Right ventricle myocardium inferior (tissue), 1 donor: ENCODE data around the gene TRIP13. TPM values are rescaled to one million over a fixed set of nuclear protein-coding genes. Genes with fewer than 3 reads are reported as not detected.
"Not testable (repeated sequence)": the region's sequence is repeated elsewhere in the genome, so short reads cannot be mapped to it uniquely, and the experiment has no call there.

ENCODE experiments used
- ATAC-seq: fragments of 200-7000 bp; cut with Tn5 transposase; one replicate; pipeline ENCODE4 v1.9.1; 2020; ENCODE audit warnings: mild to moderate bottlenecking, moderate library complexity
- DNase-seq: peaks from one replicate; pipeline ENCODE4 v3.0.0; 2021; ENCODE audit errors: missing footprints
- intact Hi-C: fragments of 100-400 bp; cut with DNase I; formaldehyde crosslinking; loops from one replicate; pipeline ENCODE4 v1.11.0; 2022
- total RNA-seq: library from RNA; stranded (reverse); fragmentation: NEBNext Ultra II Directional; extraction: Animal tissue kit (Norgen Biotek cat#: 25700); gene quantifications from one replicate; pipeline ENCODE4 v1.2.1, GENCODE V29; 2021
- donor health status: DM: no; HTN: yes; CAD: no; lungs with severe emphysema.

Gene TRIP13
- total RNA-seq, 1 donor from 2014 or later, result 0.38 TPM

DNA sequence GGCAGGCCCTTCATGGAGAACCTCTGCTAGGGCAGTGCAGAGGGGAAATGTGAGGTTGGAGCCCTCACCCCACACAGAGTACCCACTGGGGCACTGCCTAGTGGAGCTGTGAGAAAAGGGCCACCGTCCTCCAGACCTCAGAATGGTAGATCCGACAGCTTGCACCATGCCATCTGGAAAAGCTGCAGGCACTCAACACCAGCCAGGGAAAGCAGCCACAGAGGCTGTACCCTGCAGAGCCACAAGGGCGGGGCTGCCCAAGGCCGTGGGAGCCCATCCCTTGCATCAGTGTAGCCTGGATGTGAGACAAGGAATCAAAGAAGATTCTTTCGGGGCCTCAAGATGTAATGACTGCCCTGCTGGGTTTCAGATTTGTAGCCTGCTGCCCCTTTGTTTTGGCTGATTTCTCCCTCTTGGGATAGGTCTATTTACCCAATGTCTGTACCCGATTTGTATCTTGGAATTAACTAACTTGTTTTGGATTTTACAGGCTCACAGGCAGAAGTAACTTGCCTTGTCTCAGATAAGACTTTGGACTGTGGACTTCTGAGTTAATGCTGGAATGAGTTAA, 25.3 kb upstream of the TRIP13 start:
- ATAC-seq (no peak), DNase-seq (no peak)
- intact Hi-C loops, result no loop called here

DNA sequence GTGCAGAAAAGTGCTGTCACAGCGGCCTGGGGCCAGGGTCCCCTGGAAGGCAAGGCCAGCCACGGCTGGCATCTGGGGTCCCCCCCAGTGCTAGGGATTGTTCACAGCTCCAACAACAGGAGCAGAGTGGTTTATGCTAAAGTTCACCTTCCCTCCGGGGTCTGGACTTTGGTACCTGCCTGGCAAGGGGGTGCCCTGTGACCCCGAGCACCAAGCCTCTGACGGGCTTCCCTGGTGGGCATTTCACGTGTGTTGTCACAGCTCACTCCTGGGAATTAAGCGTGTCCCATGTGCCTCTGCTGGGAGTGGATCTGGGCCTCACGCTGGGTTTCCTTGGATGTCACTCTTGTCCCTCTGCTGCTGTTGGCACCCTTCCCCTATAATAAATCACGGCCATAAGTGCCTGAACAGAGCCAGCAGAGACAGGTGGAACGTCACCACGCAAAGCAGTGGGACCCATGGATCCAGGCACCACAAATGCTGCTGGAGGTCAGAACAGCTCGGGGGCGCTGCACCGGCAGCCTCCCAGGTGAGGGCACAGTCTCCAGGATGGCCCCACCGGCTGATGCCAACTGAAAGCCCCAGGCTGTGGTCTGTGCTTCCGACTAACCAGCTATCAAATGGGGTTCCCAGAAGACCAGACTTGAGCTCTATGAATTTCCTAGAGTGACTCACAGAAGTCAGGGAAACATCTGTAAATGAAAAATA, 24.1 kb upstream of the TRIP13 start:
- no peak for DNase-seq

DNA sequence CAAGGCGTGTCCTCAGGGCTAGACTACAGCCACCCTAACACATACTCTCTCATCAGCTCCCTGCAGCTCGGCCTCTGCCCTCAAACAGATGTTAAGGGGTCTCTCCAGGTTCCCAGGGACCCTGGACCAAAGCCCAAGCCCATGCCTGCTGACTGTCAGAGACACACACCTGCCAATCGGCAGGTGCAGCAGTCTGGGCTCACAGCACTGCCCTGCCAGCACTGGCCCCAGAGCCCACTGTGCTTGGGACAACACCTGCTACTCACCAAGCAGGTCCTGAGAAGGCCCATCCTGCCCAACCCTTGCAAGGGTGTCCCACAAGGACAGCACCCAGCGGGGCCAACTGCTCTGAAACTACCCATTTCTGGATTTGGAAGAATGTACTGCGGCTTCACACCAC, 21.7 kb upstream of the TRIP13 start:
- intact Hi-C loops, result no loop called here
- ATAC-seq, result no peak
- no peak for DNase-seq

More for the DNA sequence above, 24.1 kb upstream of the TRIP13 start:
- intact Hi-C loops, result no loop called here
- ATAC-seq, result no peak

DNA sequence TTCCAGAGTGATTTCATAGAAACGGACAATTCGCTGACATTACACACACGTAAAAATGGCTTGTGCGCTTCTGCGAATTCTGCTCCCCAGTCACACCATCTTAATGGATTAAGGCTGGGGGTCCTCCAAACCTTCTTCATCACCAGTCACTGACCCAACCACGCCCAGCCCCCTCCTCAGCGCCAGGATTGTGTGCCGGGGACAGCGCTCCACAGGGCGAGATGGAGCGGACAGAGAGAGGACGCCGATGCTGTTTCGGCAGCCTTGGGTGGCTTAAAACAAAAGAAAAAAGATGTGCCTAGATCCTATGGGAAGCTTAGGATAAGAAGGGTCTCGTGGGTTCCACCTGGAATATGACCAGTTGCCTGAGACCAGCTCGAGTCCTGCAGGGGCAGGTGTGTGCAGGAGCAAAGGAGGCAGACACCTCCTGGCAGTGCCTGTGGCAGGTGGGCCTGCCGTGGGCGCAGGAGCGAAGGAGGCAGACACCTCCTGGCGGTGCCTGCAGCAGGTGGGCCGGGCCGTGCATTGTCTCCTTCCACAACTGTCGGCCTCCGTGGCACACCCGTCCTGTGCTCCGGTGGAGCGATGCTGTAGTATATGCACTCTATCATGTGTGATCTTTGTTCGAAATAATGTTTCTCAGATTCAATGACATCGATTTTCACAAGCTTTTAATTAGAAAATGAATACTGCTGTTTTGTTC, 20.9 kb upstream of the TRIP13 start:
- intact Hi-C loops, result no loop called here
- DNase-seq (no peak), ATAC-seq (no peak)

GRCh38 chr5:872301-872700, 20.4 kb upstream of the TRIP13 start:
- intact Hi-C loops, result no loop called here
- ATAC-seq (no peak), DNase-seq (no peak)

DNA sequence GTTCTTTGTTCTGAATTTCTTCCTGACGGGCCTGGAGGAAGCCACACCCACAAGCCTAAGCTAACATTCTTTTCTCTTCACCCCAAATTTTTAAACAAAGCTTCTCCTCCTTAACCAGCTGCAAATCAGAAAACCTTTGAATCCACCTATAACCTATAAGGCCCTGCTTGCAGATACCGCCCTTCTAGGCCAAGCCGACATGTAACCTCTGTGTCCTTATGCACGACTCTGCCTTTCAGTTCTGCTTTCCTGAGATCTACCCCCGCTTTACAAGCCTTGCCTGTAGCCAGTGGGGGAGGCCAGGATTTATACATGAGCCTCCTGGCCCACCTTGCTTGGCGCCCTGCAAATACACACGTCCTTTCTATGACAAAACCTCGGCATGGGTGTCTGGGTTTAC, 19.4 kb upstream of the TRIP13 start:
- DNase-seq (no peak), ATAC-seq (no peak)
- intact Hi-C loops, result no loop called here

DNA sequence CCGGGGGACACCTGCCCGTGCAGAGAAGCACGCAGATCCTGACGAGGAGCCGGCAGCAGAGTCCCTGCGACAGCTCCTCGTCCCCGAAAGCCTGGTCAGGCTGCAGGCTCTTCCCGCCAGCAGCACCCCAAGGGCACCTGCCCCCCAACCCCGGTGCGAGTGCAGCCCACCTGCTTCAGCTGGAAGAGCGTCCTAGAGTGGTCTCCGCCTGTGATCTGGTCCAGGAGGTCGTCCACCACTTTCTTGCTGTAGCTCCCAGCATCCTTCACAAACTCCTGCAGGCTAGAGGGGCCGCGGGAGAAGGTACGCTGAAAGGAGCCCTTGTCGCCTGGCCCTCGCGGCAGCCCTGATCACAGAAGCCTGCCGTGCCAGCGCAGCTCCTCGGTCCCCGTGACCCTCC, 16.8 kb upstream of the TRIP13 start:
- DNase-seq (no peak), ATAC-seq (no peak)
- intact Hi-C loops, result no loop called here

DNA sequence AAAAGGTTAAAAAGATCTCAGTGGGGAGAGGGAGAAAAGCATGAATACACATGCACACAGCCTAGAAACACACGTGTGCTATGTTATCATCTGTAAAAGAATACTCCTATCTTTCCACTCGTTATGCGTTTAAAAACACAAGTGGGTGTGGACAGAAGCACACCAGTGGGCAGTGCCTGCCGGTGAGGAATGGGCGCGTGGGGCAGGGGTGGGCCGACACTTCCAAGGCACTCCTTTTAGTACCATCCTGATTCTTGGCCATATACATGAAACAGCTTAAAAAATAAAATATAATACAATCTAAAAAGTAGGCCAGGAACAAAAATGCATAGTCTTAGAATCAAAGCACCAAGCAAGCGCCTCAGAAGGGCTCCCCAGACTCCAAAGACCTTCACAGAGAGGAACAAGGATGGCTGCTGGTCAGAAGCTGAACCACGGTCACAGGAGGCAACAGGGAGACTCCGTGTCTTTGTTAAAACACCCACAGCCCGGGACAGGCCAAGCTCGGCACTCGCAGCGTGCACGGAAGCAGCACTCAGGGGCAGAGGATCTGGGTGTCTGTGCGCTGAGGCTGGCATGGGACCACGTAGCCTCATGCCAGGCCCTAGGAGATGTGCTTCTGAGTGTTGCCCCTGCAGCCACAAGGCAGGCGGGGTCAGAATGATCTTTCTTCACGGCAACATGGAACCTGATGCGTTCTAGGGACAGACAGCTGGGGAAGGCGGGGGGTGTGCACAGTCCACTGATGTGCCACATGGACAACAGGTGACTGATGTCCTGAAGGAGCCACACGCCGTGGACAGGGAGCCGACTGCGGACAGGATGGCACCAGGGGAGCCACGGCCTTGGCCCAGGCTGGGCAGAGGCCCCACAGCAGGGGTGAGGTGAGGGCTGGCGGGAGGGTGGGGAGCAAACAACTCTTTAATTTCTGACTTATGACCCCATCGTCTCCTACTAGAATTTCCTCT, 16.0 kb upstream of the TRIP13 start:
- intact Hi-C loops, result no loop called here
- ATAC-seq (no peak), DNase-seq (no peak)

- intact Hi-C loops, result no loop called here
- ATAC-seq, result no peak
- DNase-seq, result no peak
Observed at GRCh38 chr5:878125-878524, 14.6 kb upstream of the TRIP13 start.

- ATAC-seq, intact Hi-C loops, DNase-seq: not testable (repeated sequence)
Observed at GRCh38 chr5:878677-879076, 14.0 kb upstream of the TRIP13 start.

DNA sequence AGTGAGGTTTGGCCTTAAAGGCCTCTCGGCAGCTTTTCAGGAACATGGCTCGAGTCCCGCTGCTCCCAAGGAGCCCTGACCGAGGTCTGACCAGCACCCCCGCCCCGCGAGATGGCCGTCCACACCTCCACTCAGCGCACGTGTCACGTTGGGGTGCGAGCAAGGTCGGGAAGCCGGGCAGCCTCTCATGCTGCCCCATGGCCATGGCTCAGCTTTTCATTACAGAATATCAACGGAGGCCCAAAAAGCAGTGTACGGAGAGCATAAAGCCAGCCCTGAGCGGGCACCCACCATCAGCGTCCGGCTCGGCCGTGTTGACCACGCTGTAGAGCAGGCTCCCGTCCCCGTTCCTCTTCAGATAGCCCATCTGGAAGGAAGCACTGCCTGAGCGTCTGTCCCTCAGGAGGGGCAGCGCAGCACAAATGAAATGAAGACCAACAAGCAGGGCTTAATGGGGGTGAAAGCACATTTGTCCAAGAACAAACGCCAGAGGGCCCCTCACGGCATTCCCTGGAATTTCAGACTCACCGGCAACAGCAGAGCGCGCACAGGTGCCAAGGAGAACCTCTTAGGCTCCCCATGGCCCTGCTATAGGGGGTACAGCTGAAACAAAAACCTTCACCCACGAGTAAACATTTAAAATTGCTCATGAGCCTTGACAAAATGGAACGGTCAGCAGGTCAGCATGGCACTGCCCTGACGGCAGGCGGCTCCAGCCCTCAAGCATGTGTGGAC, 11.7 kb upstream of the TRIP13 start:
- ATAC-seq (no peak), DNase-seq (no peak)
- intact Hi-C loops, result no loop called here

- no peak for DNase-seq
- no peak for ATAC-seq
- intact Hi-C loops, result no loop called here
Observed at GRCh38 chr5:881551-881935, 11.1 kb upstream of the TRIP13 start.

GRCh38 chr5:882253-883183, 10.2 kb upstream of the TRIP13 start:
- ATAC-seq, result no peak
- intact Hi-C loops, result no loop called here
- no peak for DNase-seq

GRCh38 chr5:883475-884181, 9.1 kb upstream of the TRIP13 start:
- intact Hi-C loops, result no loop called here
- DNase-seq, result peak; percentile 56
- ATAC-seq, result no peak

DNA sequence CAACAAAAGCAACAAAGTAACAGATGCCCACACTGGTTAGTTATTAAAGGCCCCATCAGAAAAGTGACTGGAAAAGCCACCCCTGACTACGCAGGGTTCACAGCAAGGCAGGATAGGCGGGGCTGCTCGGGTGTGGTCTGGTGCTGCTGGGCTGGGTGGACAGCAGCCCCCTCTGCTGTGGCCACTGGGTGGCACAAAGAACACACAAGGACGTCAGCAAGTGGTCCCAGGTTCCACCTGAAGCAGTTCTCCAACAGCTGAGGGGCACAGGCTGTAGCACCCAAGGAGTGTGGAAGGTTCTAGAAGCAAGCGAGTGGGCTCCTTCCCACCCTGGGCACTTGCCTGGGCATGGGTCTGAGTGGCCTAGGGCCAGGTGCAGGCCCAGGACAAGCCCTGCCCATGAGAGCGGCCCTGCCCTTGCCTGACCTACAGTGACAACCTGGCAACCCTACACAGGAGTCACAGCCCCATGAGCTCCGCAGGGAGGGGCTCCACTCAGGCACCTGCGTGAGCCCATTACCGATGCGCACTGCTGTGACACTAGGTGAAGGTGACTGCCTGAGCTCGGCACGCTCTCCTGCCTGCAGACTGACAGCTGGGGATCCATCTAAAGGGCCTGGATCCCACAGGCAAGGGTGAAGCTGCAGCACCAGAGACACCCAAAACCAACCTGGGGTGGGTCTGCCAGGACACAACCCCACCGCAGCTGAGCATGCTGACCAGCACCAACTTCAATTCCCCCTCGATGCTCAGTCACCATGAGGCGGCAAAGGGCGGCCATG, 8.1 kb upstream of the TRIP13 start:
- DNase-seq, result peak; percentile 54

DNA sequence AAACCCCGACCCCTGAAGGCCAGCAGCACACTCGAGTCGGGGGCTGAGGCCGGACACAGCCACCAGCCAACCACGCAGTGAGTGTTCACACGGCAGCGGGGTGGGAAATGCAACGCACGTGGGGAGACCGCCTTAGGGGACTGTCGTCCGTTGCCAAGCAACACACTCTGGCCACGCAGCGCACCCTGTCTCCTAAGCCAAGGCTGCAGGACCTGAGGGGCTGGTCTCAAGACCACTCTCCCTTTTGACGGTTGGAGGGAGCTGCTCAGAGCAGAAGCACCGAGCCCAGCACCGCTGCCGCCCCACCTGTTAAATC, 7.6 kb upstream of the TRIP13 start:
- peak; percentile 56 for DNase-seq
- no peak for ATAC-seq

More for the DNA sequence above, 8.1 kb upstream of the TRIP13 start:
- intact Hi-C loops, result no loop called here
- peak; percentile 12 for ATAC-seq

More for the DNA sequence above, 7.6 kb upstream of the TRIP13 start:
- intact Hi-C loops, result no loop called here
